PFSK-1 (cell line): ENCODE data around the gene PEX1.

Source experiments
- FOXP2 ChIP-seq: optimal IDR thresholded peaks from 2 replicates; pipeline ENCODE3; 2011; ENCODE audit warnings: borderline replicate concordance, control low read depth, inconsistent platforms; ENCODE audit not compliant: insufficient read depth; ENCODE audit errors: extremely low read length, extremely low read depth
- POLR2AphosphoS5 ChIP-seq: IDR thresholded peaks from 2 replicates; pipeline ENCODE4 v1.6.1; 2012; ENCODE audit warnings: low read depth, mild to moderate bottlenecking, control low read depth, low read length, moderate library complexity
- SIN3A ChIP-seq: IDR thresholded peaks from 2 replicates; pipeline ENCODE4 v1.6.1; 2012; ENCODE audit warnings: mild to moderate bottlenecking, low read length, moderate library complexity, borderline replicate concordance; ENCODE audit not compliant: insufficient read depth
- TAF1 ChIP-seq: IDR thresholded peaks from 2 replicates; pipeline ENCODE4 v1.6.1; 2012; ENCODE audit warnings: low read length, control low read depth, borderline replicate concordance; ENCODE audit not compliant: insufficient read depth
- TF ChIP-seq, protein P1 (sequence below), 2 experiments: IDR thresholded peaks; 2 replicates each; pipeline versions ENCODE4 v1.6.1 to v1.8.0; 2011 to 2012; ENCODE audit warnings: low read depth in 2 of 2, low read length in 2 of 2, control low read depth in 1 of 2, inconsistent platforms in 1 of 2, mild to moderate bottlenecking in 1 of 2, moderate library complexity in 1 of 2; ENCODE audit not compliant: insufficient read depth in 1 of 2

Gene PEX1

GRCh38 chr7:92508946-92509345 is 19.4 kb downstream of the PEX1 start:
- TF ChIP-seq TAF1, result no peak
- no peak for TF ChIP-seq SIN3A
- no peak for TF ChIP-seq POLR2AphosphoS5
- TF ChIP-seq, protein P1, sequence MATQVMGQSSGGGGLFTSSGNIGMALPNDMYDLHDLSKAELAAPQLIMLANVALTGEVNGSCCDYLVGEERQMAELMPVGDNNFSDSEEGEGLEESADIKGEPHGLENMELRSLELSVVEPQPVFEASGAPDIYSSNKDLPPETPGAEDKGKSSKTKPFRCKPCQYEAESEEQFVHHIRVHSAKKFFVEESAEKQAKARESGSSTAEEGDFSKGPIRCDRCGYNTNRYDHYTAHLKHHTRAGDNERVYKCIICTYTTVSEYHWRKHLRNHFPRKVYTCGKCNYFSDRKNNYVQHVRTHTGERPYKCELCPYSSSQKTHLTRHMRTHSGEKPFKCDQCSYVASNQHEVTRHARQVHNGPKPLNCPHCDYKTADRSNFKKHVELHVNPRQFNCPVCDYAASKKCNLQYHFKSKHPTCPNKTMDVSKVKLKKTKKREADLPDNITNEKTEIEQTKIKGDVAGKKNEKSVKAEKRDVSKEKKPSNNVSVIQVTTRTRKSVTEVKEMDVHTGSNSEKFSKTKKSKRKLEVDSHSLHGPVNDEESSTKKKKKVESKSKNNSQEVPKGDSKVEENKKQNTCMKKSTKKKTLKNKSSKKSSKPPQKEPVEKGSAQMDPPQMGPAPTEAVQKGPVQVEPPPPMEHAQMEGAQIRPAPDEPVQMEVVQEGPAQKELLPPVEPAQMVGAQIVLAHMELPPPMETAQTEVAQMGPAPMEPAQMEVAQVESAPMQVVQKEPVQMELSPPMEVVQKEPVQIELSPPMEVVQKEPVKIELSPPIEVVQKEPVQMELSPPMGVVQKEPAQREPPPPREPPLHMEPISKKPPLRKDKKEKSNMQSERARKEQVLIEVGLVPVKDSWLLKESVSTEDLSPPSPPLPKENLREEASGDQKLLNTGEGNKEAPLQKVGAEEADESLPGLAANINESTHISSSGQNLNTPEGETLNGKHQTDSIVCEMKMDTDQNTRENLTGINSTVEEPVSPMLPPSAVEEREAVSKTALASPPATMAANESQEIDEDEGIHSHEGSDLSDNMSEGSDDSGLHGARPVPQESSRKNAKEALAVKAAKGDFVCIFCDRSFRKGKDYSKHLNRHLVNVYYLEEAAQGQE (IDR thresholded peaks at IDR 0.05; ENCODE audit: insufficient read depth in 1 of 2, low read depth in 2 of 2, low read length in 2 of 2), result no peak
- TF ChIP-seq FOXP2, result no peak

DNA sequence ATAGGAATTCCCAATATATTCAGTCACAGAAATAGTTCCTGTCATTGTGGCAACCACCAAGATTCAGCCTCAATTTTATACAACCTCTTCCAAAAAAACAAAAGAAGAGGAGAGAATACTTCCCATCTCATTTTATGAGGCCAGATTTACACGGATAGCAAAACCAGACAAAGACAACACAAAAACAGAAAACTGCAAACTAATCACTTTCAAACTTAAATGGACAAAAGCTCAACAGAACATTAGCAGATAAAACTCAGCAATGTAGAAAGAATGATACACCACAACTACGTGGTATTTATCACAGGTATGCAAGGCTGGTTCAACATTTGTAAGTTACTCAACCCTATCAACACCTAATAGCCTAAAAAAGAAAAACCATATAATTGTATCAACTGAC is 22.0 kb downstream of the PEX1 start:
- TF ChIP-seq POLR2AphosphoS5, result no peak
- TF ChIP-seq, protein P1 (IDR thresholded peaks at IDR 0.05; ENCODE audit: insufficient read depth in 1 of 2, low read depth in 2 of 2, low read length in 2 of 2), result no peak
- TF ChIP-seq TAF1, result no peak
- TF ChIP-seq SIN3A, result no peak
- TF ChIP-seq FOXP2, result no peak

GRCh38 chr7:92504563-92504962 is 23.8 kb downstream of the PEX1 start:
- TF ChIP-seq TAF1 (no peak), SIN3A (no peak), FOXP2 (no peak), POLR2AphosphoS5 (no peak)
- TF ChIP-seq, protein P1 (IDR thresholded peaks at IDR 0.05; ENCODE audit: insufficient read depth in 1 of 2, low read depth in 2 of 2, low read length in 2 of 2), result no peak

GRCh38 chr7:92503767-92504166 is 24.6 kb downstream of the PEX1 start:
- TF ChIP-seq POLR2AphosphoS5 (no peak), FOXP2 (no peak)

- TF ChIP-seq SIN3A, result no peak
- no peak for TF ChIP-seq FOXP2
- TF ChIP-seq, protein P1 (IDR thresholded peaks at IDR 0.05; ENCODE audit: insufficient read depth in 1 of 2, low read depth in 2 of 2, low read length in 2 of 2), result no peak
- TF ChIP-seq TAF1, result no peak
- no peak for TF ChIP-seq POLR2AphosphoS5
These were observed 29.8 kb downstream of the PEX1 start for GRCh38 chr7:92498557-92498956.
